ENCODE measurements around the gene PKDCC.

The PKDCC gene

DNA sequence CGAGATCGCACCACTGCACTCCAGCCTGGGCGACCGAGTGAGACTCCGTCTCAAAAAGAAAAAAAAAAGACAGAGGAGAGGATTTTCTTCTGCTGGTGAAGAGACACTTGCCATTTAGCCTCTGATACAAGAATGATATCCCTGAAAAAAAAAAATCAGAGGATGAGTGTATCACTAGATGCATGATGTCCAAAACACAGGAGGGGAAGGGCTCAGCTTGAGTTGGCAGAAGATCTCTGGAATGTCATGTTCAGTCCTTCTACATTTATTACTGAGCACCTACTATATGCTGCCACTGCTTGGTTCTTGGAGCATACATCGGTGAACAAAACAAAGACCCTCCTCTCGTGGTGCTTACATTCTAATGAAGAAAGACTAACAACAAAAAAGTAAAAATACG lies 10.9 kb upstream of the PKDCC start:
- H3K4me3 ChIP-seq (ENCODE audit: low read length) = no peak overlapping the region
- no peak for TF ChIP-seq ZNF274 (IDR thresholded peaks at IDR 0.05; ENCODE audit: low read depth, low read length)

DNA sequence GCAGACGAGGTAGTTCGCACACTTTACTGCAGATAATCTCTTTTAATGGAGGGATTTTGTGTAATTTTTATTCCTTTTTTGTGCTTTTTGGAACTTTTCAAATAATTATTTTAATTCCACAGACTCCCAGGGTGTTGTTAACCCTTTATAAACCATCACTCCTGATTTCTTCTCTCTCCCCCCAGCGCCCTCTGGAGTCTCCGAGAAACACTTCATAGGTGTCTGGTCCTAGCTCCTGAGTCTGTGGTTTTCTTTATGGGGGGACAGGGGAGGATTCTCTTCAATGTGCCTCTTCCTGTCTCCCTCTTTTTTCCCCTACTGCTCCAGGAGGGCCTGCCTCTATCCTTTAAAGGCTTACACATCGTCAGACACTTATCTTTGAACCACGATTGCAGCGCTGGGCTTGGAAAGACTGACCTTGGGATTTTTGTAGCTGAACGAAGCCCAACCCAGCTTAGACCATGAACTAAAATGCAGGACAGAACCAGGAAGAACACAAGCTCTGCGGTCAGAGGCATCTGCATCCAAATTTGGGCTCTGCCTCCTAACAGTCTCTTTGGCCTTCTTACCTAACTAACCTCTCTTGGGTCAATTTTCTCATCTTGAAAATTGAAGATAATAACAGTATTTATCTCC lies 7.1 kb upstream of the PKDCC start:
- TF ChIP-seq ZNF274 (IDR thresholded peaks at IDR 0.05; ENCODE audit: low read depth, low read length) = no peak
- H3K4me3 ChIP-seq (ENCODE audit: low read length) = no peak overlapping the region

DNA sequence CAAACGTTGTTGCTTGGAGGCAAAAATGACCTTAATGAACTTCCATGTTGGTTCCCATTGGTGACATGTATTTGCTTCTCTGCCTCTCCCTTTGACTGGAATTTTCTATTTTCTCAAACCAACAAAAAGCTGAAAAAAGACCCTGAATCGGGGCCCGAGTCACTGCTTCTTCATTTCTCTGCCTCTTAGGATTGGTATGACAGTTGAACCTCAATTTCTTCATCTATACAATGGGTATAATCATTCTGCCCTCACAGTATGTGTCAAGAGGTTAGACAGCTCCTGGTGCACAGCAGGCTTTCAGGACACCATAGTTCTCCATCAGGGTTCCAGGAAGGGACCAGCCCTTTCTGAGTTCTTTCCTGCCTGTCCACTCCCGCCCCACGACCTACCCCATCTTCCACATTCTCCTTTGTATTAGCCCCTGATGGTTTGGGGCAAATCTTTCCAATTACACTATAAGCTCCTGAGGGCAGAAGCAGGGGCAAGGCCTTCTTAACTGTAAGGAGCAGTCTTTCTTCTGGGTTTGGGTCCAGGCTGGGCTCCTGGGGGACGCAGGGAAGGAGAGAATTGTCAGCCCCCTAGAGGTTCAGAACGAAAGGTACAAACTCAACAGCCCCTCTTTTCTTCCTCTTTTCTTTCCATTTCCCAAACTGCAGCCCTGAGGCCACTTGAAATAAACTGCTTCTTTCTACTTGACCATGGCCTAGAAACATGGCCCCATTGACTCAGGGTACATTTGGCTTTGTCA lies 6.3 kb upstream of the PKDCC start:
- H3K4me3 ChIP-seq (ENCODE audit: low read length) = no peak overlapping the region
- no peak for TF ChIP-seq ZNF274 (IDR thresholded peaks at IDR 0.05; ENCODE audit: low read depth, low read length)

DNA sequence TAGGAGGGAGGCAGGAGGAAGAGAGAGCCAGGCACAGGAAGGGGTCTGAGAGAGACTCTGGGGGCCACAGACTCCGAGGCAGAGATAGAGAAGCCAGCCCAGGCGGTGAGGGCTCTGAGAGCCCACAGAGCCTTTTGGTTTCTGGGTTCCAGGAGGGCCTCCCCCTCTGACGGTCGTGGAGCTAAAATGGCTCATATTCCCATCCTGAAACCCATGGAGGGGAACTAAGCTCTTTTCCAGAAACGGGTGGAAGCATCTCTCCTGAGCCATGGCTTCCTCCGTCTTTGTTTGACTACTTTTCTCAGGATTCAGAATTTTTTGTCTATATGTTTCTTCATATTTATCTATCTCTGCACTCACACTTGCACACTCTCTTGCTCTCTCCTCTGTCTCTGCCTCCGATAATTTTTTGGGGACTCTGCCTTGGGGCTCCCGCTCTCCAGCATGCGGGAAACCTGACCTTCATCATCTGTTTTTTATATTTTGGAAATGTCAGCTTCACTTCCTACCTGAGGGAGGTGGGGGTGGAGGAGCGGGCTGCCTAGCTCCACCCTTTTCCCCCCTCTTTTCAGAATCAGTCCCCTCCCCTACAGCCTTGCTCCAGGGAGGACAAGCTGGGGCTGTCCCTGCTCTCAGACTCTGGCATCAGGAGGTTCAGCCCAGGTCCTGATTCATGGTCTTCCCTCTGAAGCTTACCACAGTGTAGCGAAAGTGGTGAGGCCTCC lies 5.0 kb upstream of the PKDCC start:
- TF ChIP-seq ZNF274 (IDR thresholded peaks at IDR 0.05; ENCODE audit: low read depth, low read length) = no peak

DNA sequence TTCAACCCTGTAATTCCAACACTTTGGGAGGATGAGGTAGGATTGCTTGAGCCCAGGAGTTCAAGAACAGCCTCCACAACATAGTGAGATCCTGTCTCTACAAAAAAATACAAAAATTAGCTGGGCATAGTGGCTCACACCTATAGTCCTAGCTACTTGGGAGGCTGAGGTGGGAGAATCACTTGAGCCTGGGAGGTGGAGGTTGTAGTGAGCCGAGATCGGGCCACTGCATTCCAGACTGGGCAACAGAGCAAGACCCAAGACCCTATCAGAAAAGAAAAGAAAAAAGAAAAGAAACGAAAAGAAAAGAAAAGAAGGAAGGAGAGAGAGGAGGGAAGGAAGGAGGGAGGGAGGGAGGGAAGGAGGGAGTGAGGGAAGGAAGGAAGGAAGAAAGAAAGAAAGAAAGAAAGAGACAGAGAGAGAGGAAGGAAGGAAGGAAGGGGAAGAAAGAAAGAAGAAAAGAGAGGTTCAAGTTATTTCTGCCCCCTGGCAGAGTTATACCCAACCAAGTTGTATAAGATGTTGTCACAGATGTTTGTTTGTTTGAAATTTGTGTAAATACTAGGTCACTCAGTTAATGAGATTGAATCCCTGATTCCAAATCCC lies 3.9 kb upstream of the PKDCC start:
- H3K4me3 ChIP-seq (ENCODE audit: low read length) = no peak overlapping the region
- TF ChIP-seq ZNF274 (IDR thresholded peaks at IDR 0.05; ENCODE audit: low read depth, low read length) = no peak

More for the DNA sequence above, 5.0 kb upstream of the PKDCC start:
- H3K4me3 ChIP-seq (ENCODE audit: low read length) = no peak overlapping the region

DNA sequence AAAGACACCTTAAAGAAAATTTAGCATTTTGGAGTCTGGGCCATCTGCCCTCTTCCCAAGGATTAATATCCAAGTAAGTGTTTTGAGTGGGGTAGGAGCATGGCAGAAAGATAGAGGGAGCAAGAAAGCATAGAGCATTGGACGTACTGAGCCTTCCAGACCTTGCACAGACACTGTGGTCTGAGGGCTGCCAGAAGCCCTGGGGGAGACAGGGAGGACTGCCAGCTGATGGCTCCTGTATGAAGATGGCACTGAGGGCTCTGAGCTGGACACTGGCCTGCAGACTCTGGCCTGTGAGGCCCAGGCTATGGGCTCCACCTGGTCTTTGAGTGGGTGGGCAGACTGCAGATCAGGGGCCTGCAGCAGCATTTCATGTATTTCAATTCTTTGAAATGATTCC lies 2.9 kb upstream of the PKDCC start:
- no peak overlapping the region for H3K4me3 ChIP-seq (ENCODE audit: low read length)
- TF ChIP-seq ZNF274 (IDR thresholded peaks at IDR 0.05; ENCODE audit: low read depth, low read length) = no peak

DNA sequence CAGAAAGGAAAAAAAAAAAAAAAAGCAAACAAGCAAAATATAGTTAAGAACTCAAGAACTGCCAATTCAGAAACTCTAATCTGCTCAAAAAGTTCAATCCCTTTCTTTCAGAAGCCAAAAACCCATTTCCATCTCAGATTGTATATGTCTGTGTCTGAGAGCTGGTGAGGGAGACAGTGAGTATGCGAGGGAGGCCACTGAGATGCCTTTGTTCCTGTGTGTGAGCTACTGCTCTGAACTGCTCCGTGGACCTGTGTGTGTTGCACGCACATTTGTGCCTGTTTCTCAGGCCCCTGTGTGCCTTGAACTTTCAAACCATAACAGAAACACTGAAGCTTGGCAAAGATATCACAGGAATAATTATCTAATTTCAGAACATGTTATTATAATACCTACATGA lies 2.5 kb upstream of the PKDCC start:
- H3K4me3 ChIP-seq (ENCODE audit: low read length) = no peak overlapping the region
- no peak for TF ChIP-seq ZNF274 (IDR thresholded peaks at IDR 0.05; ENCODE audit: low read depth, low read length)

DNA sequence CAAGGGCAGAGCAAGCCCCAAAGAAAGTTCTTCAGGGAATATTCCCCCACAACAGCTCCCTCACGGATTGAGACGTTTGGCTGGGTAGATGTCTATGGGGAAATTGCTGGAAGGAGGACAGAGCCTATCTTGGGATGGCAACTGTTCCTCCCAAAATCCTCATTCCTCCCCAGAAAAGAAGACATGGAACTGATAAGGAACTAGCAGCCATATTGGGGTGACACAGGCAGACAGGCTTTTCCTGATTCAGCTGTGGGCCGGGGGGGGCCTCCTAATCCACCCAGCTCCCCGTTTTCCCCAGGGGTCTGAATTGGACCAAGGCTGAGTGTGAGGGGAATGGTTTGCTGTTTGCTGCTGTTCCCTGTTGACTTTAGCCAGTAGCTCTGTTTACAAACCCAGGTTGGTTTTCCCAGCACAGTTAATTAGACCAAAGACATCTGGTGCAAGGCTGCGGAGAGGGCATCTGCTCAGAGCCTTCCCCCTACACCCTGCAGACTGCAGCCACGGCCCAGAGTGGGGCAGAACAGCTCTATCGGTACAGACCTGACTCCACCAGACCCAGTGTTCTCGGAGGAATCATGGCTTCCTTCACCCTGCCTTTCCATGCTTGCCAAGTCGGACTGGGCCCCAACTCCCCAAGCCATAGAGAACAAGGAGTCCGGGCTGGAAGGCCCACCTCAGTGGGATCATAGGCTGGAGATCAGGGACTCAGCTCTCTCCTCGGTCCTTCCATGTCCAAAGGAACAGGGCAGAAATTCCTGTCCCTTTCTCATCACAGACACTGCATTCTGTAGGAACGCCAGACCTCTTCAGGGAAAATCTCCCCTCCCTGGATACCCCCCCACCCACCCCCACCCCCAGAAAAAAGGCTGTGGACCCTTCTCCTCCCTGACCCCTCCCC lies 1.7 kb upstream of the PKDCC start:
- no peak overlapping the region for H3K4me3 ChIP-seq (ENCODE audit: low read length)

DNA sequence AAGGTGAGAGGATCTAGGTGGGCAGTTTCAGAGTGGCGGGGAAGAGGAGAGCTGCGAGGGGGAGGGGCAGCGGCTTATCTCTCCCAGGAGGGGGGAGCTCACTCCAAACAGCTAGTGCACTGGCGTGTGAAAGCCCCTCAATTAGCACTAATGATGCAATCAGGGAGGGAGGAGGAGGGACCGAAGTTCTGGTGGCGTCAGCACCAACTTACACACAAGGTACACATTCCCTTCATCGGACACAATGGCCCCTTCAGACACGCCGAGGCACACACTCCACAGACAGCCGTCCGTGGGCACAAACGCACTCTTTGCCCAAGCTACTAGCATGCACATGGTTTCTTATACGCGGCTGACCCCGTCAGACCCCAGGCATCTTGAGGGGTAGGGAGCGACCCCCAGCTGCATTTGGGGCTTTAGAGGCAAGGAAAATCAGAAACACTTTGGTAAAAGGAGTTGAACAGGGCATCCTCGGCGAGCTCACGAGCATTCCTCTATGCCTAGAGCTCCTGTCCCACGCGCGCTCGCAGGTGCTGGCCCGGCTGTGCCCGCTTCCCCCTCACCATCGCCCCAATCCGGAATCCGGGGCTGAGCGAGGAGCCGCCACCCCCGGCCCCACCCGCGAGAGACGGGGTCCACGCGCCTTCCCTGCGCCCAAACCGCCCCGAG lies 868 bp upstream of the PKDCC start:
- H3K4me3 ChIP-seq (ENCODE audit: low read length) = peak overlapping the region; percentile 48; the same call in 1 of the 2 replicates
- TF ChIP-seq ZNF274 (IDR thresholded peaks at IDR 0.05; ENCODE audit: low read depth, low read length) = no peak

More for the DNA sequence above, 1.7 kb upstream of the PKDCC start:
- no peak for TF ChIP-seq ZNF274 (IDR thresholded peaks at IDR 0.05; ENCODE audit: low read depth, low read length)

DNA sequence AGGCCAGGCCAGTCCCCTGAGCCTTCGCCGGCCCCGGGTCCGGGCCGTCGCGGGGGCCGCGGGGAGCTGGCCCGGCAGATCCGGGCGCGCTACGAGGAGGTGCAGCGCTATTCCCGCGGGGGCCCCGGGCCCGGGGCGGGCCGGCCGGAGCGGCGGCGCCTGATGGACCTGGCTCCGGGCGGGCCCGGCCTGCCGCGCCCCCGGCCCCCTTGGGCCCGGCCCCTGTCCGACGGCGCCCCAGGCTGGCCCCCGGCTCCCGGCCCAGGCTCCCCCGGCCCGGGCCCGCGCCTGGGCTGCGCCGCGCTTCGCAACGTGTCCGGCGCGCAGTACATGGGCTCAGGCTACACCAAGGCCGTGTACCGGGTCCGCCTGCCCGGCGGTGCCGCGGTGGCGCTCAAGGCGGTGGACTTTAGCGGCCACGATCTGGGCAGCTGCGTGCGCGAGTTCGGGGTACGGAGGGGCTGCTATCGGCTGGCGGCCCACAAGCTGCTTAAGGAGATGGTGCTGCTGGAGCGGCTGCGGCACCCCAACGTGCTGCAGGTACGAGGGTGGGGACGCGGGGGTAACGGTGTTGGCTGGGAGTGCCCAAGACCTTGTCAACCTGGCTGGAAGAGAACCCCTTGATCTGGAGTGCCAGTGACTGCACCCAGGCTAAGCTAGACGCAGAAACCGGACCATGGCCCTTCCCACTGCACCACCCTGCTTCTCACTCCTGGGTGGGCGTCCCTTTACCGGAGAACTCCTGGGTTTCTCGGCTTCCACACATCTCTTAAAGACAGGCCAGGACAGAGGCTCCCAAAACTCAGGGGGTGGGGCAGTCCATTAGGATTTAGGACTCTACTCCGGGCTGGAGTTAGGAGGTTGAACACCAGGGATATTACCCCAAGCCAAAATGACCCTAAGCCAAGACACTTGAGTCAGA lies 739 bp downstream of the PKDCC start:
- no peak overlapping the region; the same call in 1 of the 2 replicates for H3K4me3 ChIP-seq (ENCODE audit: low read length)
- no peak for TF ChIP-seq ZNF274 (IDR thresholded peaks at IDR 0.05; ENCODE audit: low read depth, low read length)

DNA sequence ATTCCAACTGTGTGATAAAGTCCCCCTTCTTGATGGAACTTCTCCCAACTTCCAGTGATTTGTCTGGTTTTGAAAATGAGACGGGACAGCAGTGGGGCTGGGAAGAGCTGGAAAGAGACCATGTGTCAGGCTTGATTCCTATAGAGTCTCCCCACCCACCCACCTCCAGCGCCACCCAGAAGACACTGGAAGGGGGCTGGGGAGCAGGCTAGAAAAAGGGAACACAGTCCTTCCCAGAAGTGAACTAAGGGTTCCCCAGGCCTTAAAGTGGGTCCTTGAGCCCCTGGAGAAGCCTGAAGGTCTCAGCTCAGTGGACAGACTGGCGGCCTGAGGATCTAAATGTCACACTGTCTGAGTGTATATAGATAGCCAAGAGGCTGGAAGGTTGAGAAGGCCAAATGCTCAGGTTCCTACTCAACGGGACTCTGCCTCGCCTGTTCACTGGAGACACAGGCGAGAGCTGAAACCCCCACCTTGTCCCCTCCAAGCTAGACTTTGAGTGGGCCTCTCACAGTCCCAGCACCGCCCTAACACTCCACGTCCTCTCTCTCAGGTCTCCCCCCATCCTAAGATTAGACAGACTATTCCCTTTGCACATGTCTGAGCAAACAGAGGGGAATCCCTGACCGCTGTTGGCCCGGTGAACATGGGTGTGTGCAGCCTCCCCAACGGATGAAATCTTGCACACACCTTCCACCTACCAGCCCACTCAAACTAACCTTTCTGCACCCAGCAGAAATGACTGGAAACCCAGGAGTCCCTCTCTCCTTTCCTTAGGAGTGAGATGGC lies 1.6 kb downstream of the PKDCC start:
- TF ChIP-seq ZNF274 (IDR thresholded peaks at IDR 0.05; ENCODE audit: low read depth, low read length) = no peak
- H3K4me3 ChIP-seq (ENCODE audit: low read length) = no peak overlapping the region

Data from GM08714 (cell line).